RWPE2 (cell line): ENCODE data around the gene NR2F2.
A peak's percentile ranks its signal among the peaks of the same experiment; 100 is the strongest.

Experiments used
- ATAC-seq: fragments of 200-7000 bp; cut with Tn5 transposase; 3 replicates; pipeline ENCODE4 v1.9.1; 2021; ENCODE audit warnings: low read depth
- DNase-seq: peaks from one replicate; pipeline ENCODE4 v3.0.0-alpha.2; 2020; ENCODE audit warnings: low spot score
- H3K27ac ChIP-seq: fragments of 450-650 bp; 2 replicates; pipeline ENCODE4 v1.5.1; 2017; ENCODE audit warnings: mild to moderate bottlenecking; ENCODE audit not compliant: poor library complexity, severe bottlenecking
- H3K27me3 ChIP-seq: fragments of 250-450 bp; sonication (Bioruptor Pico); 2 replicates; pipeline ENCODE4 v1.5.1; 2021; ENCODE audit warnings: mild to moderate bottlenecking, moderate library complexity; ENCODE audit not compliant: insufficient read depth, poor library complexity, severe bottlenecking
- H3K36me3 ChIP-seq: fragments of 250-450 bp; sonication (Bioruptor Pico); 2 replicates; pipeline ENCODE4 v1.5.1; 2020; ENCODE audit warnings: low read depth, mild to moderate bottlenecking, moderate library complexity
- H3K4me1 ChIP-seq: fragments of 250-450 bp; sonication (Bioruptor Pico); 2 replicates; pipeline ENCODE4 v1.5.1; 2021; ENCODE audit warnings: mild to moderate bottlenecking, moderate library complexity; ENCODE audit not compliant: insufficient read depth, poor library complexity, severe bottlenecking
- H3K4me3 ChIP-seq: fragments of 250-450 bp; sonication (Bioruptor Pico); 2 replicates; pipeline ENCODE4 v1.5.1; 2021; ENCODE audit warnings: mild to moderate bottlenecking, moderate library complexity; ENCODE audit not compliant: severe bottlenecking
- H3K9me3 ChIP-seq: fragments of 250-450 bp; sonication (Bioruptor Pico); 2 replicates; pipeline ENCODE4 v1.5.1; 2021; ENCODE audit warnings: mild to moderate bottlenecking, moderate library complexity; ENCODE audit not compliant: severe bottlenecking
- TF ChIP-seq, protein P1 (sequence below): fragments of 450-650 bp; IDR thresholded peaks from one replicate; pipeline ENCODE4 v1.5.1; 2017; ENCODE audit warnings: mild to moderate bottlenecking, moderate library complexity; ENCODE audit not compliant: poor library complexity, severe bottlenecking

NR2F2 gene

DNA sequence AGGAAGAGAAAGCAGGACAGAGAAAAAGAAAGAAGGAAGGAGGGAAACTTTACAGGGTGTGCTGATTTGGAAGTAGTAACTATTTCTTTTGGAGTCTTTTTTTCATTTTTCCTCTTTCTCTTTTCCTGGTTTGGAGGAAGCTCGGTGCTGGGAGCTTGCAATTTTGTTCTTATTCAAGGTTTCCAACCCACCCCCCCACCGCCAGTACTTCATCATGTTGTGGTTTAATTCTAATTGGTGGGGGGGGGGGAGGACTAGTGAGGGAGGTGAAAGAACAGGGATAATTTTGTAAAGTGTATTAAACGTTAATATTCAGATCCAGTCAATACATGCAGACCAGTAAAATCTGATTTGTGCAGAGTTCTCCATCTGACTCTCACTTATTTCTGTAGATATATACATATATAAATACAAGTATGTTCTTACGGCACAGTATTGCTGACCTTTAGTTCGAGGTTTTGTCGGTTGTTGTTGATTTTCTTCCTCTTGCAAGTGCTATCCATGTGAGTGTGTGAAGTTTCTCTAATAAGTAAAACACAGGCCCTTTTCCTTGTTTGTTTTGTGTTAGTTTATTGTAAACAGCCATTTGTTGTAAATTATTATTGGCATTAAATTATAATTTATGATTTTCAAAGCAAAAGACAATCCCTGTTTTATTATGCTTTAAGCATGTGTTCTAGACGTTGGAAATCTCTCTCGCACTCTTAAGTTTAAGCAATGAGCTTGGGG is 9.3 kb downstream of the NR2F2 start:
- H3K36me3 ChIP-seq, result peaks cover 65% of the 10 kb centered on the region
- peak overlapping the region; percentile 86 for H3K4me3 ChIP-seq
- DNase-seq, result no peak
- H3K27ac ChIP-seq, result peak overlapping the region; percentile 88
- no peaks in the 10 kb centered on the region for H3K27me3 ChIP-seq
- ATAC-seq, result no peak
- peaks cover 11% of the 10 kb centered on the region for H3K4me1 ChIP-seq
- H3K9me3 ChIP-seq, result no peaks in the 10 kb centered on the region
- TF ChIP-seq, protein P1, sequence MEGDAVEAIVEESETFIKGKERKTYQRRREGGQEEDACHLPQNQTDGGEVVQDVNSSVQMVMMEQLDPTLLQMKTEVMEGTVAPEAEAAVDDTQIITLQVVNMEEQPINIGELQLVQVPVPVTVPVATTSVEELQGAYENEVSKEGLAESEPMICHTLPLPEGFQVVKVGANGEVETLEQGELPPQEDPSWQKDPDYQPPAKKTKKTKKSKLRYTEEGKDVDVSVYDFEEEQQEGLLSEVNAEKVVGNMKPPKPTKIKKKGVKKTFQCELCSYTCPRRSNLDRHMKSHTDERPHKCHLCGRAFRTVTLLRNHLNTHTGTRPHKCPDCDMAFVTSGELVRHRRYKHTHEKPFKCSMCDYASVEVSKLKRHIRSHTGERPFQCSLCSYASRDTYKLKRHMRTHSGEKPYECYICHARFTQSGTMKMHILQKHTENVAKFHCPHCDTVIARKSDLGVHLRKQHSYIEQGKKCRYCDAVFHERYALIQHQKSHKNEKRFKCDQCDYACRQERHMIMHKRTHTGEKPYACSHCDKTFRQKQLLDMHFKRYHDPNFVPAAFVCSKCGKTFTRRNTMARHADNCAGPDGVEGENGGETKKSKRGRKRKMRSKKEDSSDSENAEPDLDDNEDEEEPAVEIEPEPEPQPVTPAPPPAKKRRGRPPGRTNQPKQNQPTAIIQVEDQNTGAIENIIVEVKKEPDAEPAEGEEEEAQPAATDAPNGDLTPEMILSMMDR, result no peak

- H3K4me1 ChIP-seq, result peaks cover 8% of the 10 kb centered on the region
- no peaks in the 10 kb centered on the region for H3K9me3 ChIP-seq
- H3K27me3 ChIP-seq, result no peaks in the 10 kb centered on the region
- H3K4me3 ChIP-seq, result peak overlapping the region; percentile 86
- peaks cover 60% of the 10 kb centered on the region for H3K36me3 ChIP-seq
- H3K27ac ChIP-seq, result peak overlapping the region; percentile 88
- TF ChIP-seq, protein P1, result no peak
- no peak for DNase-seq
- ATAC-seq, result no peak
Observed at GRCh38 chr15:96340348-96340597, 9.8 kb downstream of the NR2F2 start.

- H3K9me3 ChIP-seq, result no peaks in the 10 kb centered on the region
- ATAC-seq, result peak; percentile 45
- peak; percentile 76 for DNase-seq
- TF ChIP-seq, protein P1, result no peak
- H3K27ac ChIP-seq, result peak overlapping the region; percentile 88
- peaks cover 54% of the 10 kb centered on the region for H3K36me3 ChIP-seq
- H3K4me3 ChIP-seq, result peak overlapping the region; percentile 86
- no peaks in the 10 kb centered on the region for H3K27me3 ChIP-seq
- H3K4me1 ChIP-seq, result peaks cover 5% of the 10 kb centered on the region
Observed at GRCh38 chr15:96340598-96341512, 10.4 kb downstream of the NR2F2 start.

GRCh38 chr15:96341513-96342405 is 11.3 kb downstream of the NR2F2 start:
- TF ChIP-seq, protein P1, result no peak
- Histone ChIP-seq H3K36me3 (peaks cover 51% of the 10 kb centered on the region), H3K27ac (peak overlapping the region; percentile 88), H3K9me3 (no peaks in the 10 kb centered on the region), H3K4me1 (peaks cover 5% of the 10 kb centered on the region), H3K27me3 (no peaks in the 10 kb centered on the region), H3K4me3 (peak overlapping the region; percentile 86)
- ATAC-seq, result no peak
- peak; percentile 69 for DNase-seq
